Mammary epithelial cell (primary cell): ENCODE results near the gene SLC7A7.

ENCODE experiments used
- CTCF ChIP-seq, 2 donors: IDR thresholded peaks in 1 of 2; conservative IDR thresholded peaks in 1 of 2; 2 replicates each; pipeline ENCODE4 v1.5.1; 2011 to 2012; ENCODE audit warnings: inconsistent platforms in 2 of 2, low read length in 2 of 2, mild to moderate bottlenecking in 2 of 2, control low read depth in 1 of 2, low read depth in 1 of 2; ENCODE audit not compliant: insufficient read depth in 1 of 2; ENCODE audit errors: extremely low read depth in 1 of 2
- EZH2 ChIP-seq: IDR thresholded peaks from 2 replicates; pipeline ENCODE4 v1.6.1; 2012; ENCODE audit warnings: low read length, inconsistent platforms, borderline replicate concordance

GRCh38 chr14:22761734-22762133 is 53.5 kb downstream of the SLC7A7 start:
- TF ChIP-seq CTCF (conservative IDR thresholded peaks at IDR 0.05 in 1 of 2, IDR thresholded peaks at IDR 0.05 in 1 of 2; ENCODE audit: extremely low read depth in 1 of 2, insufficient read depth in 1 of 2, low read depth in 1 of 2, low read length in 2 of 2), result no peak
- no peak for TF ChIP-seq EZH2
